ENCODE data around the gene BTBD18.

BTBD18 gene, protein sequence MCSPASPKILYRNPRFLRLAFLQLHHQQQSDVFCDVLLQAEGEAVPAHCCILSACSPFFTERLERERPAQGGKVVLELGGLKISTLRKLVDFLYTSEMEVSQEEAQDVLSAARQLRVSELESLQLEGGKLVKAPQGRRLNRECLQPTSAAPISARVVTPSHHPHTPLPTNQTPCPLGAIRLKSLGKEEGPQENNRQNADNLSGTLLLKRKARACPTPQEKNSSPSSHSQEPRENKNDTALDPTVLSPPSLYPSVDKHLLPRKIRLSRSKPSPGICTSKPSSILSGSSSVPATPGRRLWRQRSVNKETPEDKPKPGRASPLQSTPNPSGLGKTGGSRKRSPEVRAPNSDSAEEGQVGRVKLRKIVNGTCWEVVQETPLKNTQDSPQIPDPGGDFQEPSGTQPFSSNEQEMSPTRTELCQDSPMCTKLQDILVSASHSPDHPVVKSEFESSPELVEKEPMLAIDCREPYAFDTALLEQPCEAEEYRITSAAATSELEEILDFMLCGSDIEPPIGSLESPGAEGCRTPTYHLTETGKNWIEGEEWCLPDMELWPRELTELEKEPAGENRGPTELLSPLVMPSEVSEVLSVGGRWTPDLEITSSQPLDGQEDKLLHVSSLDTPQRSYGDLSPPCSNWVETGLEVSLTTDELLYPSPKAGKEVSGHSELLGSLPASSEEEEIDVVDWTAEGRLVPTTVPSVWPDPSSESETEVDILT

DNA sequence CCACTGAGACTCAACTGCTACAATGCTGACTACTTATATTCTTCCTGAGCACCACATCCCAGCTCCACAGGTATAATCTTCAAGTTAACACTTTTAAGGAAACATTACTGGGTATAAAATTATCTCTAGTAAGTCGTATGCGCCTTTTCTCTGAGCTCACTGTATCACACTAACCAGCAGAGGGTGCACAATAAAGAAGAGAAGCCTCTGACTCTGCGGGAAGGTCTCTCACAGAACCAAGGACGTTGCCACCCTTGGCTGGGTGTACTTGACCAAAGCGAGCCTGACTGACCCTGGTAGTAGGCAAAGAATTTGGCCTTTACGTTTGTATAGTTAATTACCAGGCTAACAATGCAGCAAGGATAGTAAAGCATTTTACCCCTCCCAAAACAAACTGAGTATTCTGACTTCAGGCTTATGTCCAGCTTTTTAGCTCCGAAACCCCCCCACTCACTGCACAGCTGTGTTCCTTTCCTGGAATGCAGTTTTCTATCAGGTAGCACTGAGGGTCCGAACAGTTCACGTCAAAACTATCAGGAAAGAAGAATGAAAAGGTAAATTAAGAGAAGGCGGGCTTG is at the start of gene BTBD18:
Gene BTBD18 (minus strand): TSS at position 144 of the 578 bp plus-strand sequence. CDS start 631 bp downstream, outside the sequence.
- DNase-seq (ENCODE audit: insufficient read length, low spot score) = peak; percentile 19
- TF ChIP-seq POLR2A (IDR thresholded peaks at IDR 0.05; ENCODE audit: low read depth, low read length) = no peak
- FAIRE-seq = no peak

DNA sequence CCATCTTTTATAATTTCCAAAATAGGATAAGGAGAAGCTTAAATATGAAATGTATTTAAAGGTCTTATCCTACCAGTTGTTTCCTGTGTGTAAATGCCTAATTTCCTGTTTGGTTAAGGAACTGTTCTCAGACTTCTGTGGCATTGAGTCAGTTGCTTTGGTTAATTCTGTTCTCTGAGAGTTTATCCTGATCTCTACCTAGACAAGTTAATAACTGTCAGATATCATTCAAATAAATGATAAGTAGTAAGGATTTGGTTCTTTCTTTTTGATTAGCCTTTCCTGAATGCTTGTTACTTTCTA is 49.5 kb upstream of the BTBD18 start:
- no peak for TF ChIP-seq POLR2A (IDR thresholded peaks at IDR 0.05; ENCODE audit: low read depth, low read length)
- no peak for FAIRE-seq
- no peak for DNase-seq (ENCODE audit: insufficient read length, low spot score)

DNA sequence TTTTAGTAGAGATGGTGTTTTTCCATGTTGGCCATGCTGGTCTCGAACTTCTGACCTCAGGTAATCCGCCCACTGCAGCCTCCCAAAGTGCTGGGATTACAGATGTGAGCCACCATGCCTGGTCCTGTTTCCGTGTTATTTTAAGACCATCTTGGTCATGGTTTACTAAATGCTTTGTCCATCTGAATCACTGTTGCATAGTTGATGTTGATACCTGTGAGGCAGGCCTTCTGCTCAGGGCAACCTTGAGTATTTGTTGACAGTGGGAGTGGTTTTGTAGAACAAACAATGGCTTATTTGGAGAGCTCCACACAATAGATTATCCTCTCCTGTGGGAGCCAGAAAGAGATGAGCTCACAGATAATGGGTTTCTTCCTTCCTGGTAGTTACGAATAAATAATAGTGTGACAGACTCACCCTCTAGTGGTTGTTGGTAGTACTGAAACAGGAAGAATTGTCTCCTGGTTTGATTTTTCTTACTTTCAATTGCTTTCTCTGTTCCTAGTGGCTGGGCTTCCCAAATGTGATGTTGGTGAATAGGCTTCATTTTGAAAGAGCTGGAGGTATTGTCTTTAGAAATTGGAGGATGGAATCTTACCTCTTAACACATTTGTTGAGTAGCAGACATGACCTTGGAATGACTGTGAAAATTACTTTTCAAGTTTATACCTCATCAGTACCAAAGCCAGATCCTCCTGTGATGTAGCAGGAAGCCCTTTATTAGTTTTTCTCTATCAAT is 49.0 kb upstream of the BTBD18 start:
- no peak for TF ChIP-seq POLR2A (IDR thresholded peaks at IDR 0.05; ENCODE audit: low read depth, low read length)
- FAIRE-seq (peak; percentile 78), DNase-seq (ENCODE audit: insufficient read length, low spot score) (peak; percentile 45)

DNA sequence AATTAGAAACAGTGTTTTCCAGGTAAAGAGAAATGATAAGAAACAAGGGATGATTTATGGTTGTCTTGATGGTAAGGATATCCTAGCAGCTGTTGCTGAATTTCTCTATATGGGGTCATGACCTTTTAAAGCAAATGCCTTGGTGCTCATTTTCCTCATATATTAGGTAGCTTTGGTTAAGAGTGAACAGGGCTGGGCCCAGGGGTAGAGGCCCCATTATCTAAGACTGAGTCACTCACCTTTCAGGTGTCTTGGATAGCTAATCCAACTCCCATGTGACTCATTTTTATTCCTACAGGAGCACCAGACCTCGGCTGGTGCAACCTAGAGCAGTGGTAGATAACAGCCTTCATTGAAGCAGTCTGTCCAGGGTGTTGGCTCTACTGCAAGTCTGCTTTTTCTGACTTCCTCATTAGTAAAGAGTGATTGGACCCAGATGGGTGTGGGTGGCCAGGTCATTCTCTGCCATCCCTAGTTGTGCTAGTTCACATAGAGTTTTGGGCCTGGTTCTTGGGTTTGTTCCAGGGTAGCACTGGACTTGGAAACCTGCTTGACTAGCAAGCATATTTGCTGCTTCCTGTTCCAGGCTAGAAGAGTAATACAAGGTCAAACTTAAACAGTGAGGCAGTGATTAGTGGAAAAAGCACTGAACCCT is 47.4 kb upstream of the BTBD18 start:
- no peak for DNase-seq (ENCODE audit: insufficient read length, low spot score)
- TF ChIP-seq POLR2A (IDR thresholded peaks at IDR 0.05; ENCODE audit: low read depth, low read length) = no peak
- no peak for FAIRE-seq

DNA sequence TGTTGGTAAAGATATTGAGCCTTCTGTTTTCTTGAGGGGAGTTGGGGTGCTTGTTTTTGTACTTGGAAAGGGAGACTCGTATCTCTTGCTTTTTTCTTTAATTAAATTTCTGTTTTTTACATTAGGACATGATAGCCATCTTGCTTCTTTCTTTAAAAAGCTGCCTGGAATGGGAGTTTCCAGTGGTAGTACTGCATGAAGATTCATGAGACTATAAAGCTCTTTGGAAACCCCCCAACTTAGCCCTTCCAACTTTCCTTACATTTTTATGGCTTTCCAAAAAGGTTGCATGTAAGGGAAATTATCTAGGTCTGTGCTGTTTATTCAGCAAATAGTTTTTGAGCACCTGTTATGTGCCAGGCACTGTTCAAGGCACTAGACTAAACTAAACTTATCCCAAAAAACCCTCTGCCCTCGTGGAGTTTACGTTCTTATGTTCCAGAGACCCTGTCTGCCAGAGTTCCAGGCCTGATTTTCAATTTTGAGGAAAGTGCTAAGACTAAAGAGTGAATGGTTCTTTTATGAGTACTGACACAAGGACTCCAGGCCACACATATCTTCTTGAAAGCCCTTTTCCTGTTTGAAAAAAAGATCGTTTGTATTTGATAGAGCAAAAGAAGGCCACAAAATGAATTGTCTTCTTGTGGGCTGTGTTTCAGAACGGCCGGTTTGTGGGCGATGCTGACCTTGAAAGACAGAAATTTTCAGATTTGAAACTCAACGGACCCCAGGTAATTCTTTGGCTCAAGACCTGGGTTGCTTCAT is 41.9 kb upstream of the BTBD18 start:
- TF ChIP-seq POLR2A (IDR thresholded peaks at IDR 0.05; ENCODE audit: low read depth, low read length) = no peak

DNA sequence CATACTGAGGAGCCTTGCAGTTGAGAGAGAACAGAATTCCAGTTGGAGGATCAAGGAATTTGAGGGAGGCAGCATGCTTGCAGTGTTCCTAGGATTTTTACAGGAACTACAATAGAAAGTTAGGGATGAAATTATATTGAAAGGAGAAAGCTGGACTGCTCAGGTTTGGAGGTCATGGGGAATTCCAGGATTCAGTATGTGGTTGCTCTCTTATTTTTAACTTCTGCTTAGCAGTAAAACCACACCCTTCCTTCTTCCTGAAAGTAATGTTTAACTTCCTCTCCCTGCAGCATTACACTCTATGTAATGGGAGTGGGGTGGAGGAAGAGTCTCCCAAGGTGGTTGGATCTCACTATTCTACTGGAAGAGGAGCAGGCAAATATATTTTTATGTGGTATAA is 41.3 kb upstream of the BTBD18 start:
- no peak for TF ChIP-seq POLR2A (IDR thresholded peaks at IDR 0.05; ENCODE audit: low read depth, low read length)
- no peak for DNase-seq (ENCODE audit: insufficient read length, low spot score)
- FAIRE-seq = no peak

More for the DNA sequence above, 41.9 kb upstream of the BTBD18 start:
- FAIRE-seq = no peak
- no peak for DNase-seq (ENCODE audit: insufficient read length, low spot score)

DNA sequence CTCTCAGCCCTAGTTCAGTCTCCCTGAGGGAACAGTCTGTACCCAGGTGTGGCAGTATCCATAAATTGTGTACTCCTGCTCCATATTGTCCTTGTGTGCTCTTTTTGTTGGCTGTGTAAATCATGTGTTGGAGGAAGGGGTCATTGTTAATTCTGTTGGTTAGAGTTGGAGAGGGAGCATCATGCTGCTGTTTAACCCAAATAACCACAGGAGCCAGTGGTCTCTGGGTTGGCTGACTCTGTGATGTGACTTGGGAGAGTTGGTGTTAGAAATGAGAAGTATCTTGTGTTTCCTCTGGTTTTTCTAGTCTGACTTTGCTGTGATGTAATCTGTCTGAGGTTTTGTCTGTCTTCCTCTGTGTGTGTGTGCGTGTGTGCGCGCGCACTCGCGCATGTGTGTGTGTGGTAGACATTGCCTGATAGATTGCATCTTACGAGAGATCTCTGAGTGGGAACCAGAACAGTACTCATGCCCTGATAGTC is 40.5 kb upstream of the BTBD18 start:
- no peak for TF ChIP-seq POLR2A (IDR thresholded peaks at IDR 0.05; ENCODE audit: low read depth, low read length)
- FAIRE-seq (no peak), DNase-seq (ENCODE audit: insufficient read length, low spot score) (no peak)

DNA sequence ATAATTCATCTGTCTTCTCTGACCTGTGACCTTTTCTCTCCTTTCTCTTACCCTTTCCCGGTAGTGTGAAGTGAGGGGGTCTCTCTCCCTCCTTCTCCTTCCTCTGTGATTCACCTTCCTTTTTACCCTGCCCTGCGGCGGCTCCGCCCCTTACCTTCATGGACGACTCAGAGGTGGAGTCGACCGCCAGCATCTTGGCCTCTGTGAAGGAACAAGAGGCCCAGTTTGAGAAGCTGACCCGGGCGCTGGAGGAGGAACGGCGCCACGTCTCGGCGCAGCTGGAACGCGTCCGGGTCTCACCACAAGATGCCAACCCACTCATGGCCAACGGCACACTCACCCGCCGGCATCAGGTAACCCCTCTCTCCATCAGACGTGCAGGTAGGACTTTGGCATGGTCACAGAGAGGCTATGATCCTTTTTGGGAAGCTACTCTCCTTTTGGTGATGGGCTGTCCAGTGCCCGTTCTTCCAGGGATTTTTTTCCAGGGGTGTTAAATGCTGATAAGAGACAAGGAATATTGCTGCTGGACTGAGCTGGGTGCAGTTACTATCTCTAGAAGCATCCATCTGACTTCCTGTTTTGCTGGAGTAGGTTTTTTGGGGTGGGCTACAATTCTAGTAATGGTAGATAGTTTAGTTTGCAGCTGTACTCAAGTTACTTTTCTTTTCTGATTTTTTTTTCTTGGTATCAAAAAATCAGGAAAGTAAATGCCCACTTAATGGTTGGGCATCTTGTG is 39.9 kb upstream of the BTBD18 start:
- no peak for FAIRE-seq

DNA sequence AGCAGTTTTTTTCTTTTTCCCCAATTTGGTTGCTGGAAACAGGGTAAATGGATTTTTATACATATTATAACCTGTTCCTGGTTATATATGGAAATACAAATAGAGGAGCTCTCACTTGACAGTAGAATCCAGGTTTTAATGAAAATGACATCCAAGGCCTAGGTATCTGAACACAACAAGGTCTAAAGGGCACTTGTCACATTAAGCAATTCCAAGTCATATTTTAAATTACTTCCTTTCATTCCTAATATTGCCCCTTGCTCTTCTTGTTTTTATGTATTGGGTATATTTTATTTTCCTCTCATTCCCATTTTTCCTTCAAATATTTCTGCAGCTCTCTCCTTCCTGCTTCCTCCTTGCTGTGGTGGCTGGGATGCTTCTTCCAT is 37.1 kb upstream of the BTBD18 start:
- no peak for TF ChIP-seq POLR2A (IDR thresholded peaks at IDR 0.05; ENCODE audit: low read depth, low read length)
- no peak for DNase-seq (ENCODE audit: insufficient read length, low spot score)
- no peak for FAIRE-seq

More for the DNA sequence above, 39.9 kb upstream of the BTBD18 start:
- no peak for DNase-seq (ENCODE audit: insufficient read length, low spot score)
- TF ChIP-seq POLR2A (IDR thresholded peaks at IDR 0.05; ENCODE audit: low read depth, low read length) = no peak

DNA sequence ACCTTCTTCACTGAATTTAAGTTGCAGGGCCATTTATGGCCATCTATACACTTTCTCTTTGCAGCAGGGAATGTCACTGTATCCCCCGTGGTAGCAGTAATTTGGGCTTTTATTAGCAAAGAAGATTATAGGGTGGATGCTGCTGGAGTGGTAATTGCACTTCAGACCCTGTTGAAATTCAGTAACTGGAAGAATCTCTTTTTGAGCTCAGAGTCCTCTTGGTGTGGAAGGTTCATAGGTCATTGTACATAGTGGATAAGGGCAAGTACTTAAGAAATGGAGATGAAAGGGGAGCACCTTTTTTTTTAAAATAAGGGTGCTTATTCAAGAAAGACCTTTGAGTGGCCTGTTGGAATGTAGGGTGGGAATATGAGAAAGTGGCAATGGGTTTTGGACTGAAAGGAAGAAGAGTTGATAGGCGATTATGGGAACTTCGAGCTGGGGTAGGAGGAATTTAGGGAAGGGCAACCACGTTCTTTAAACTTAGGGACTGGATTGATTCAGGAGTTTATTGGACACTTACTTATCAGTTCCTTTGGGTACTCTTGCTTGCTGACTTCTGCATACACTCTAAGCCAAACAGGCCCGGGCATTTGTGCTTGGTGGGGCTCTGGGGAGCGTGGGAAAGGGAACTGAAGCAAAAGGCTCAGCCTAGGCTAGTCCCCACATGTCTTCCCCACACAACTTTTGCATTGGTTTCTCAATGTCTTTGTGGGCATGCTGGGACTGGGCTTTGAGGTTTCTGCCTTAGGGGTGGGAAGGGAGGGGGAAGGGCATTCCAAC is 36.5 kb upstream of the BTBD18 start:
- TF ChIP-seq POLR2A (IDR thresholded peaks at IDR 0.05; ENCODE audit: low read depth, low read length) = no peak
- FAIRE-seq (no peak), DNase-seq (ENCODE audit: insufficient read length, low spot score) (no peak)

DNA sequence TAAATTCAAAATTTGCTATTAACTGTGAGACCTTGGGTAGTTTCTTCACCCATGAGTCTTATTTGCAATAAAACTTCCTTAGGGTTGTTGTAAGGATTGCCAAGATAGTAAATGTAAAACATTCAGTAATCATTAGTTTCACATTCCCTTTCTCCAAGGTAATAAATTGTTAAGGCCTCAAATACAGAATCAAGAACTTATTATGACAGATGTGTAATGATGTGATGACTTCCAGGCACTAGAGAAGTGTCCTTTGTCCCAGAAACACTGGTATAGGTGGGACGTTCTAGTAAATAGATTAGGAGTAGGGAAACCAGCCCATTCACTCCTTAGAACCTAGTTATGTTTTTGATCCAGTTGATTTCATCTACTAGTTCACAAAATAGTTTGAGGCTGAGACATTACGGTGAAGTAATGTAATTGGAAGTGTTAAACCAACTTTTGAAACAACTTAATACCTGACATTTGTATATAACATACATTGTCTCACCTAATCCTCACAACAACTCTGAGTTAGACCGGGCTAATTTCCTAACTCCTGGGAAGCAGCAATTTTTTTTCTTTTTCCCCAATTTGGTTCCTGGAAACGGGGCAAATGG is 35.5 kb upstream of the BTBD18 start:
- no peak for FAIRE-seq

More for the DNA sequence above, 35.5 kb upstream of the BTBD18 start:
- no peak for DNase-seq (ENCODE audit: insufficient read length, low spot score)
- no peak for TF ChIP-seq POLR2A (IDR thresholded peaks at IDR 0.05; ENCODE audit: low read depth, low read length)

Data from H54 (cell line).